HG03354 (cell line): ENCODE results near the gene ACO1.
A peak's percentile ranks its signal among the peaks of the same experiment; 100 is the strongest.

Source experiments
- ATAC-seq: cut with Tn5 transposase; IDR thresholded peaks from one replicate; pipeline ENCODE4 v1.9.1; 2021; ENCODE audit warnings: mild to moderate bottlenecking; ENCODE audit not compliant: unreplicated experiment, poor library complexity, severe bottlenecking

Gene ACO1

GRCh38 chr9:32380944-32381343 is 3.5 kb upstream of the ACO1 start:
- ATAC-seq = no peak

- ATAC-seq = no peak
Measured at GRCh38 chr9:32382565-32383320, 1.7 kb upstream of the ACO1 start.

DNA sequence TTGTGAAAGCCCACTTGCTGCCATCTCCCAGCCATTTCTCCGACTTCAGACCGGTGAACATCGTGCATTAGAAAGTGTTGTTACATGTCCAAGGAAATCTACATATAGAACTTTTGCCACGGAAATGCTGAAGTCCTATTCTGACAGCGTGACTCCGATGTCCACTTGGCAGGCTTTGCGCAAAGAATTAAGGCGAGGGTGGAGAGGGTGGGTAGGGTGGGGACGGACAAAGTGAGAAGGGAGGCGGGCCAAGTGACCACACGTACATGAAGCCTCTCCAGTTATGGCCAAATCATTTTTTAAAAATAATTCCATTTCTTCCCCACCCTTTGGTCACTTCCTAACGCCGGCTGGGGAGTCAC is 460 bp upstream of the ACO1 start:
- peak; percentile 6 for ATAC-seq

GRCh38 chr9:32385152-32385884 is 875 bp downstream of the ACO1 start:
- ATAC-seq = no peak

DNA sequence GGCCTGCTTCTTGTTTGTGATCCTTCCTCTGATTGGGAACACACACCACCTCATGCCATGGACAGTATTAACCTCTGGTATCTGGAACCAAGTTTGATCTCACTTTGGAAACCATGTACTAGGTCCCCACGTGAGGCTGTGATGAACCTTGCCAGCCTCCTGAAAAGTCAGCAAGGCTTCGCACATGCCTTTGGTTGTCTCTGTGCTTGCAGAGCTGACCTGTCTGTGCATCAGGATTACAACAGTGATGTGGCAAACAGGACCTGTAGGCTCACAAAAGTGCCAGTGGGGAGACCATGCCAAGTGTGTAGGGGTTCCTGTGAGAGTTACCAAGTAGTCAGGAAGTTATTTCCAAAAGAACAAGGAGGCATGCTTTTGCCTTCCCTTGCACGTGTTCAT is 1.4 kb downstream of the ACO1 start:
- no peak for ATAC-seq

GRCh38 chr9:32387256-32387655 is 2.8 kb downstream of the ACO1 start:
- no peak for ATAC-seq

DNA sequence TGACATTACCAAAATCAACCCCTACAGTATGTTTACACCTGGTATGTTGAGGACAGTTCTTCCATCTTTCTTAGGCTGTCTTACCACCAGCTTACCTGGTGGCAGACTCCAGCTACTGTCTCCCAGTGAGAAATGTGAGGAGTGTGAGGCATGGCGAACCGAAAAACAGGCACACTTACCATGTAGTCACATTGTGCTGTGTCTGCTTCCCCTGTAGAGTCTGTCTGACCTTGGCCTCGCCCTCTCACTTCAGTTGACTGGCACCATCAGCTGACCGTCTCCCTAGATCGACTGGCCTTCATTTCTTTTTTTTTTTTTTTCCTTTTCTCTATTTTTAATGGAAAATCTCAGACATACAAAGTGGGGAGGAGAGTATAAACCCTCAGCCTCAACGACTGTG is 4.9 kb downstream of the ACO1 start:
- ATAC-seq = no peak

DNA sequence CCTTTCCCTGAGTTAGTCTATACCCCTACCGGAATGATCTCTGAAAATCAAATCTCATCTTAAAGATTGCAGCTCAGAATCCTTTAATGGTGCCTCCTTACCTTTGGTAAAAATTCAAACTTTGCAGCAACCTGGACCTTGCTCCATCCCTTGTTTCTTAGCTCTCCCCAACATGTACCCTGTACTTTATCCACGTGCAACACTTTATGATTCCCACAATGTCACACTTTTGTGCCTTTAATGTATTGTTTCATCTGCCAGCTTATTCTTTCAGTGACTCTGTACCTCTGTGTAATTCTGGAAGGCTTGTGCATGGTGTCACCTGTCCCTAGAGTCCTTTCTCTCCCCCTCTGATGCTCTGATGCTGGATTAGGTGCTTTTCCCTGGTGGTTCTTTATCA is 9.5 kb downstream of the ACO1 start:
- ATAC-seq = no peak

DNA sequence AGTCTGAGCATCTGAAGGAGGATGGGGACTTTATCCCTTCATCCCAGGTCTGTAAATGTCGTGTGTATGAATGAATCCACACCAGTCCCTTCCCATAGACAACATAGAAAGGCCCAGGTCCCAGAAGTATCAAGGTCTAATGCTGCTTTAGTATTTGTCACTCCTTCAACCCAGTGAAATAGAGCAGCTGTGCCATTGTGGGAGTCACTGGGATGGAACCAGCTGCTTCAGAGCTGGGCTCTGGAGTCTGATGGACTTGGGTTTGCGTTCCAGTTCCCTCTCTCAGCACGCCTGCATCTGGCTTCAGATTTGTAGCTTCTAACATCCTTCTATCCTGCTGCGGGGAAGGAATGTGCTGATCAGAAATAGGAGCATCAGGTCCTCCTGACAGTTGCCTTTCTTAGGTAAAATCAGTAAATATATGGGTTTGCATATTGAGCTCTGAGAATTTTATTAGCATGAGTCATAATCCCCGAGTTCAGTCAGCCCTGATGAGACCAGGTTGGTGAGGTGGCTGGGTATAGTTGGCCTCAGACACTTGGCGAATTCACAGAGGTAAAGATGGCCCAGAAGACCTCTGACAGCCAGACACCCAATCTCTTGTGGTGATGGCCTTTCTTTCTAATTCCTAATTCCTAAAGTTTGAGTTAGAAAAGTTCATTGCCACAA is 10.1 kb downstream of the ACO1 start:
- no peak for ATAC-seq

DNA sequence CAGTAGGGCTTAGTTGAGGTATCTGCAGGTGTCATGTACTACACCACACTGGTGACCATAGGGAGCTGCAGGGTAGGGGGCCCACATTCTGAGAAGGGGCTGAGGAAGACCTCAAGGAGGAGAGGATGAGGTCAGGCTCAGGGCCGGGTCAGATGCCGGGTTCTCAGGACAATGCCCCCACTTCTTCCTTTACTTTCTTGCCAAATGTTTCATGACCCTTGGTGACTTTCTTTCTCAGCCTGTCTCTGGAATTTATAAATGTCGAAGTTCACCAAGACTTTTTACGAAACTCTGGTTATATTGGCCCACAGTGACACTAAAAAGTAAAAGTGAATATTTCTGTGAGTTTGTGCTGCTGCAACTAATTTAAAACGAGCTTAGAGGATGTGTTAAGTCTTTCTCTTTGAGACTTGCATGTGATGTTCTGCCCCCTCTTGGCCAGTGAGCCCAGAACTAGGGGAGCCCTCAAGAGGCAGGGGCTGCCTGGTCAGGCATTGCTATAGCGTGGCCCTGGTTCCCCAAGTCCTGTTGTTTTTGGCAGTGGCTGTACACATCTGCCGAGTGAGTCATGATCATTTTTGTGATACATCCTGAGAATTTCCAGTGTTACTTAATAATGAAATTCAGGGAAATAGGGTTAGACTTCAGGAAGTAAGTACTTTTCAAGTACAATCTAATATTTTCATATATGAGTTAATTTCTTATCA is 11.2 kb downstream of the ACO1 start:
- no peak for ATAC-seq

- no peak for ATAC-seq
Measured at GRCh38 chr9:32398207-32398606, 13.8 kb downstream of the ACO1 start.

DNA sequence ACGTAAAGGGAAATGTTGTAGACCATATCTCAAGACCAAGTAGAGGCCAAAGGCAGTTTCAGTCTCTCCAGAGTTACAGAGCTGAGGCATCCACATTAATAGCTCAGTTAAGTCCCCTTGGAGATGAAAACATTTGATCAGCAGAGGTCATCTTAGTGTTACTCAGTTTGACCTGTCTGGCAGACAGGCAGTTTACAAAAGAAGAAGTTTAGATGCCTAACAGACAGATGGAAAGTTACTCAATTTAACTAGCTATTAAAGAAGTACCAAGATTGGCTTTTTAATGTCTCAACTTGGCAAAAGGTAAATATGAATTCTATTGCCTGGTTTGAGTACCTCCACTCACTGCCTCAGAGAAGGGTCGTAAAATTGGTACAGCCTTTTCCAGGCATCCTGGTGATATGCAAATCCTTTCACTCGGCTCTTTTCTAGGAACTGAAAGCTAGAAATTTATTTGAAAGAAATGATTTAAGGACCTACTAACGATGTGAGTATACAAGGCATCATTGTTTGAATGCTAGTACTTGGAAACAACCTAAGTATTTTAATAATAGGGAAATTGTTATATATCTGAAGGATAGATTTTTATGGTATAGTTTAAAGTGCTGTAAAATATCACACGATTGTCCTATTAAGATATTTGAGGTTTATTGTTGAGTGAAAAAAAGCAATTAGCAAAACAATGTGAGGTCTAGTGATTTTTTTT is 14.8 kb downstream of the ACO1 start:
- no peak for ATAC-seq

DNA sequence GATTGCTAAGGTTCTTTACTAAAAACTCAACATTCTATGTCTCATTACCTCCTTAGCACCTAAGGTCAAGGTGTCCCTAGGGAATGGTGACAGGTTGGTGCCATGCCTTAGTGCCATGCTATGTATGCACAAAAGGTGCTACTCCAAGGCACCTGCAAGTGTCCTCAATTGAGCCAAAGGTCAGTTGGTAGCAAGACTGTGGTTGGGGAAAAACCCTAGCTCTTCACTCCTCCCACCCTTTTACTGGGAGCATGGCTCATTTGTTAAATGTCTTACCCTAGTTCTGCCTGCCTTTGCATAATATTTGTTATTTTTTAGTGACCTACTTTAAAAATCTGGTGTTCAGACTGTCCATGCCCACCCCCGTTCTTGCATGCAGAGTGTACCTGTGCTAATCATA is 17.0 kb downstream of the ACO1 start:
- ATAC-seq = no peak

- ATAC-seq = no peak
Measured at GRCh38 chr9:32403567-32404260, 19.3 kb downstream of the ACO1 start.

- no peak for ATAC-seq
Measured at GRCh38 chr9:32404402-32404801, 20.0 kb downstream of the ACO1 start.

- ATAC-seq = no peak
Measured at GRCh38 chr9:32404856-32405255, 20.4 kb downstream of the ACO1 start.

DNA sequence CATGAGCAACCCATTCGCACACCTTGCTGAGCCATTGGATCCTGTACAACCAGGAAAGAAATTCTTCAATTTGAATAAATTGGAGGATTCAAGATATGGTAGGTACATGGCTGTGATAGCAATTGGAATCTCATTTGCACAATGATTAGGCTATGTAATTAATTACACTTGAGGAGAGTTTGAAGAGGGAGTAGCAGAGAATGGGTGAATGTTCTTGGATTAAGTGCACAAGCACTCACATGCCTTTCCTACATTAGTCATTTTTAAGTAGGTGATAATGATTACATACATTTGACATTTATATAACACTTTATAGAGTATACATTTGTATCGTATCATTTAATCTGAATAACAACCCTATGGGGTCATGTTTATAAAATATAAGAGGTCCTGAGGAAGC is 21.1 kb downstream of the ACO1 start:
- no peak for ATAC-seq

DNA sequence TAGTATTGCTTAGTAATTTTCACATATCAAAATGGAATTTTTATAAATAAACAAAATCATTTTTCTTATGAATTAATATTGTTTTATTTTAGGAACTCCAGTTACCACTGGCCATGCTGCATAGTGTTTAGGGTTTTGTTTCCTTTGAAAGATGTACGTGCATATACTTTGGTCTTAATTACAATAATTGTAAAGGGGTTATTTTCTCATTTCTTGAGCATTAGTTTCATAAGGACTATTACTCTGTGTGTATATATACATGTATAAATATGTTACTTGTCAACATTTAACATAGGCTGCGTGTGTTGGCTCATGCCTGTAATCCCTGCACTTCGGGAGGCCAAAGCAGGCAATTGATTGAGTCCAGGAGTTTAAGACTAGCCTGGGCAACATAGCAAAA is 21.6 kb downstream of the ACO1 start:
- no peak for ATAC-seq

GRCh38 chr9:32411753-32412152 is 27.3 kb downstream of the ACO1 start:
- ATAC-seq = no peak
